Coronary artery (tissue), 2 donors: ENCODE measurements around the gene TMEM208.
A peak's percentile ranks its signal among the peaks of the same experiment; 100 is the strongest.

ENCODE experiments used
- DNase-seq: peaks from one replicate; pipeline ENCODE4 v3.0.0-alpha.2; 2017; ENCODE audit warnings: low spot score
- H3K27ac ChIP-seq, 2 donors: fragments of 200-600 bp; sonication (generic); one replicate each; pipeline ENCODE4 v1.5.1; 2016 to 2019
- H3K4me3 ChIP-seq: fragments of 200-600 bp; sonication (generic); 2 replicates; pipeline ENCODE4 v1.5.1; 2016; ENCODE audit warnings: mild to moderate bottlenecking, moderate library complexity
- TF ChIP-seq, protein P1 (sequence below): fragments of 200-600 bp; sonication (generic); IDR thresholded peaks from one replicate; pipeline ENCODE4 v1.5.1; 2019; ENCODE audit warnings: antibody characterized with exemption

The TMEM208 gene

DNA sequence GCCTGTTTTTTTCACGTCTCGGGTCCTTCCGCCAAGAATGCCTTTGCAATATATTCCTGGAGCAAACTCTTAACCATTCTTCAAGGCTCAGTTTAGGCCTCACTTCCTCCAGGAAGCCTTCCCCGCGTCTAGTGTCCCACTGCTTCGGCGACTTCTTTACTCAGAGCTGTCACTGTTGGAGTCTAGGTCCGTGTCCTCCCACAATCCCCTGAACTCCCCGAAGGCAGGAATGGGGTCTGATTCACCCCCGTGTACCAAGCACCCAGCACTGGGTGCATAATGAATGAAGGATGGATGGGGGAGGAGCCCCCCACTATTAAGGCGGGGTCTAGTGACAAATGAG is 43.7 kb upstream of the TMEM208 start:
- Histone ChIP-seq H3K4me3 (peak overlapping the region; percentile 97), H3K27ac (peak overlapping the region; percentile 94 to 99)
- TF ChIP-seq, protein P1, sequence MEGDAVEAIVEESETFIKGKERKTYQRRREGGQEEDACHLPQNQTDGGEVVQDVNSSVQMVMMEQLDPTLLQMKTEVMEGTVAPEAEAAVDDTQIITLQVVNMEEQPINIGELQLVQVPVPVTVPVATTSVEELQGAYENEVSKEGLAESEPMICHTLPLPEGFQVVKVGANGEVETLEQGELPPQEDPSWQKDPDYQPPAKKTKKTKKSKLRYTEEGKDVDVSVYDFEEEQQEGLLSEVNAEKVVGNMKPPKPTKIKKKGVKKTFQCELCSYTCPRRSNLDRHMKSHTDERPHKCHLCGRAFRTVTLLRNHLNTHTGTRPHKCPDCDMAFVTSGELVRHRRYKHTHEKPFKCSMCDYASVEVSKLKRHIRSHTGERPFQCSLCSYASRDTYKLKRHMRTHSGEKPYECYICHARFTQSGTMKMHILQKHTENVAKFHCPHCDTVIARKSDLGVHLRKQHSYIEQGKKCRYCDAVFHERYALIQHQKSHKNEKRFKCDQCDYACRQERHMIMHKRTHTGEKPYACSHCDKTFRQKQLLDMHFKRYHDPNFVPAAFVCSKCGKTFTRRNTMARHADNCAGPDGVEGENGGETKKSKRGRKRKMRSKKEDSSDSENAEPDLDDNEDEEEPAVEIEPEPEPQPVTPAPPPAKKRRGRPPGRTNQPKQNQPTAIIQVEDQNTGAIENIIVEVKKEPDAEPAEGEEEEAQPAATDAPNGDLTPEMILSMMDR: no peak
- no peak for DNase-seq

DNA sequence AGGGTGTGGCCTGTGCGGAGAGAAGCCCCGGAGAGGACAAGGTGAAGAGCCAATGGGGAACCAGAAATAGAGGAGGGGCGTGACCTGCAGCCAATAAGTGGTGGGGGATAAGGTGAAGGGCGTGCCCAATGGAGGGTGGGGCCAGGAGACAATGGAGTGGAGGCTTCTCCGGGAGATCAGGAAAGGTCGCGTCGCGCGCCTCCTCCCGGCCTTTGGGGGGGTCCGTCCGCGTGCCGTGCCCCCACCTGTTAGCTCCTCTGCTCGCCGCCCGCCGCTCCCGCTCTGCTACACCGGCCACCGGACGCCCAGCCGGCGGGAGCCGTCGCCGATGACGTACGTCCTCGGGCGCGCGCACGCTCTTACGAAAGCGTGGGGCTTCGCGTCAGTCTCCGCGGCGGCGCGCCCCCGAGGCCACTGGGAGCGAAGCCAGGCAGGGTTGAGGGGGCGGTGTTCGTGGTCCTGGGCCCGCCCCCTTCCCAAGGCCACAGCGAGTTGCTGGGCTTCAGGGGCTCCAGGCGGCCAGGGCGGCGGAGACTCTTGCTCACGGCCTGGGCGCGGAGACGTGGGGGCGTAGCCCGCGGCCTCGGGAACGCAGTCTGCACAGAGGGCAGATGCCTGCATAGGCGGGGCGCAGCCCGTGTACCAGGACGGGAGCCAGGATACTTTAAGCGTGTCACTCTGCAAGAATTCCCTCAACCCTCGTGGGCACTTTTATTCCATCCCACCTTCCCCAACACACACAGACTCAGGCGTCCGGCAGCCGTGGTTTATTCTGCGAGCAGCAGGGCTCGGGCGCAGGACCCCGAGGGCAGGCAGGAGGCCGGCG is 43.1 kb upstream of the TMEM208 start, which contains the start of gene MATCAP1:
TSS of gene MATCAP1 (minus strand) at position 337 of the 826 bp plus-strand sequence. CDS start 3,353 bp downstream, outside the sequence.
- TF ChIP-seq, protein P1: no peak
- peak within 1 kb of the TSS; percentile 94 to 99 for H3K27ac ChIP-seq

DNA sequence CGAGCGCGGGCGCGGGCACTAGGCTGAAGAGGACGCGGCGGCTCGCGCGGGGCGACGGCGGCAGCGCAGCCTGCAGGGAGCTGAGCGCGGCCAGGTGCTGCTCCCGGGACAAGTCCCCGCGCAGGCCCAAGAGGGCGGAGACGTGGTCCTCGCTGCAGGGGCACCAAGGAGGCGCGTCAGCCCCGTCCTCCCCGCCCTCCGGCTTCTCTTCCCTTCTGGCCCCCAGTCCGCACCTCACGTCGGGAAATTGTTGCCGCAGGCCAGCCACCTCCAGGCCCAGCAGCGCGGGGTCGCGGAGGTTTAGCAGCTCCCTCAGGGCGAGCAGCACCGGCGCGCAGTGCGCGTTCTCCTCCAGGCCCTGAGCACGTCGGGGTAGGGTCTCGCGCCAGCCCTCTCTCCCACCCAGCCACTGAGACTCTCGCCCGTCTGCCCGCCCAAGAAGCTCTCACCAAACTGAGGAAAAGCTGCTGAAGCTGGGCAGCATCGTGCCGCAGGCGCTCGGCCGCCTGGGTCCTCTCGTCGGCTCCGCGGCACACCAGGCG is 42.4 kb upstream of the TMEM208 start:
- H3K27ac ChIP-seq: peak overlapping the region; percentile 94 to 99
- no peak for DNase-seq
- TF ChIP-seq, protein P1: no peak
- H3K4me3 ChIP-seq: peak overlapping the region; percentile 97

More for the DNA sequence above, 43.1 kb upstream of the TMEM208 start, which contains the start of gene MATCAP1:
- peak within 1 kb of the TSS; percentile 97 for H3K4me3 ChIP-seq
- DNase-seq: peak; percentile 97

DNA sequence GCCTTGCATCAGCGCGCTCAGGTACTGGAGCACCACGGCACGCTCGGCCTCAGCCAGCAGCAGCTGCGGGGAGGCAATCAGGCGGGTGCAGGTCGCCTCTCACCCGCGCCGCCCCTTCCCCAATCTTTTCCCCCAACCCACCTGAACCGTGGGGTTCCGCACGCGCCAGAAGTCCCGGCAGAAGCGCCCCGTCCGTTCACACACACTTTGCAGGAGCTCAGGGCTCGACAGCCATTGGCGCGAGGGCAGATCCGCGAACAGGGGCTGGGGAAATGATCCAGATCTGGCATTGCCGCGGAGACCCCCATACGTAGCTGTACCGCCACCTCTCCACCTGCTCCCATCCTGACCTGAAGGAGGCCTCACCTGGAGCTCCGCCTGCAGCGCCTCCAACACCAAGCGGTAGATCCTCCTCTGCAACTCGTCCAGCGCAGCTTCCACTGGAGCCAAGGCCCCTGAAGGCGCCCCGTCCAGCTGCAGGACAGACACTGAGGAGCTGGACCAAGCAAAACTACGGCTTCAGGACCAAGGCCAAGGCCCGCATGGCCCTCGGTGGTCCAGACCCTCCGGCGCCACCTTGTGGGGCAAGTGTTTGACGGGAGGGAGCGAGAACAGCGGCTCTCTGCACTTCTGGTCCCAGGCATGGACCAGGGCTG is 41.8 kb upstream of the TMEM208 start:
- Histone ChIP-seq H3K27ac (peak overlapping the region in 1 of 2 donors; percentile 99), H3K4me3 (peak overlapping the region; percentile 97)
- TF ChIP-seq, protein P1: peak; percentile 71
- peak; percentile 93 for DNase-seq

DNA sequence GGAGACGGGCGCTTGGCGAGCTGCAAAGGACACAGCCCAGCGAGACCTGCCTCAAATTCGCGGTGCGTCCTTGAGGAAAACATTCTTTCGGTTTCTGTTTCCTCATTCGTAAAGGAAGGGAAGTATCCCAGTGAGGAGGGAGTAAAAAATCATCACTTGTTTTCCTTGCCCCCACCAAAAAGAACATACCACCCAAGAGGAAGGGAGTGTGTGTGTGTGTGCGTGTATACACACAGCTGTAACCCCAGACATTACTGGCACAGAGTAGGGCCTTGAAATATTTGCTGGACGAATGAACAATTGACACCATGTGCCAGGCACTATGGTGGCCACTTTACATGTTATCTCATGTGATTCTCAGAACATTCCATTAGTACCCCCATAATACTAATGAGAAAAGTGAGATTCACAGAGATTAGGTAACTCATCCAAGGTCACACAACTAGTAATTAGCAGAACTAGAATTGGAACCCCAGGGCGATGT is 41.2 kb upstream of the TMEM208 start:
- Histone ChIP-seq H3K4me3 (peak overlapping the region; percentile 97), H3K27ac (peak overlapping the region in 1 of 2 donors; percentile 28)
- TF ChIP-seq, protein P1: peak; percentile 11
- no peak for DNase-seq

DNA sequence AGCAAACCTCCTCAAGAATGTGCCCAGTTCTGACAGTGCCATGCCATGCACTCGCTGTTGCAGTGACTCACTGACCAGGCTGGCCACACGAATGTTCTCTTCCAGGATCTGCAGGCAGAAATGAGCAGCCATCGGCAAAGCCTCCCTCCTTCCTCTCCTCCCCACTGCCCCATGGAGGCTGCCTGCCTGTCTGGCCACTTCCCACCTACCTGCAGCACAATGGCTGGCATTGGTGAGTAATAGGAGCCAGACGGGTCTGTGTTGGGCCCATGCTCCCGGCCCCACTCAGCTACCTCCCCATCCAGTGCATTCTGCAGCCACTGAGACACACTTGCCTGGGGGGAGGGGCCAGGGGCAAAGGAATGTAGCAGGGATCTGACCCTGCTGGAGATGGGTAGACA is 40.4 kb upstream of the TMEM208 start:
- no peak overlapping the region for H3K27ac ChIP-seq
- H3K4me3 ChIP-seq: no peak overlapping the region
- DNase-seq: no peak
- TF ChIP-seq, protein P1: no peak
